Panc1 (cell line): Measurements from ENCODE around the gene RGS9. TPM values are rescaled to one million over a fixed set of nuclear protein-coding genes. Genes with fewer than 3 reads are reported as not detected.

Experiments used
- ATAC-seq: fragments of 200-7000 bp; cut with Tn5 transposase; 2 replicates; pipeline ENCODE4 v1.9.1; 2020; ENCODE audit warnings: mild to moderate bottlenecking, moderate library complexity
- BruUV-seq: library from RNA; stranded (reverse); fragments of 400-500 nt; replicated peaks from 2 replicates; lab custom pipeline; 2021; lab: Mats Ljungman, UMichigan
- CTCF ChIA-PET: fragments of 300-600 bp; sonication (Branson Sonifier 250); formaldehyde crosslinking; loops from one replicate; lab custom pipeline; 2022; ENCODE audit warnings: antibody characterized with exemption; lab: Charles Lee
- POLR2A ChIA-PET: fragments of 300-600 bp; sonication (Branson Sonifier 250); formaldehyde crosslinking; loops from one replicate; lab custom pipeline; 2022; ENCODE audit warnings: antibody characterized with exemption; lab: Charles Lee
- DNase-seq: peaks from one replicate; pipeline ENCODE4 v3.0.0-alpha.2; 2010; ENCODE audit warnings: low read depth, low spot score
- H3K27ac ChIP-seq: 2 replicates; pipeline ENCODE4 v1.5.1; 2011; ENCODE audit warnings: mild to moderate bottlenecking, low read length, inconsistent platforms
- H3K27me3 ChIP-seq: fragments of 200-500 bp; sonication (Bioruptor generic); 2 replicates; pipeline ENCODE4 v1.6.0; 2014; ENCODE audit warnings: low read length, inconsistent platforms; ENCODE audit not compliant: control insufficient read depth, insufficient read depth
- H3K36me3 ChIP-seq: fragments of 200-500 bp; sonication (Bioruptor generic); 2 replicates; pipeline ENCODE4 v1.5.1; 2014; ENCODE audit warnings: inconsistent platforms, mild to moderate bottlenecking, low read length, moderate library complexity; ENCODE audit not compliant: control insufficient read depth, insufficient read depth
- H3K4me1 ChIP-seq: 2 replicates; pipeline ENCODE4 v1.5.1; 2011; ENCODE audit warnings: inconsistent platforms, mild to moderate bottlenecking, low read length, moderate library complexity; ENCODE audit not compliant: control insufficient read depth, insufficient read depth
- H3K4me3 ChIP-seq, 2 experiments: 2 replicates each; pipeline ENCODE4 v1.5.1; 2011 to 2012; ENCODE audit warnings: low read depth in 2 of 2, low read length in 2 of 2, mild to moderate bottlenecking in 2 of 2, inconsistent platforms in 1 of 2, moderate library complexity in 1 of 2
- H3K9me3 ChIP-seq: fragments of 200-500 bp; sonication (Bioruptor generic); 2 replicates; pipeline ENCODE4 v1.5.1; 2014; ENCODE audit warnings: low read depth, mild to moderate bottlenecking, inconsistent platforms, low read length, moderate library complexity; ENCODE audit not compliant: control insufficient read depth, insufficient read depth
- POLR2AphosphoS5 ChIP-seq: IDR thresholded peaks from 2 replicates; pipeline ENCODE4 v1.6.1; 2012; ENCODE audit warnings: mild to moderate bottlenecking, low read depth, low read length, moderate library complexity
- SIN3A ChIP-seq: IDR thresholded peaks from 2 replicates; pipeline ENCODE4 v1.6.1; 2012; ENCODE audit warnings: low read depth, mild to moderate bottlenecking, low read length, moderate library complexity, borderline replicate concordance; ENCODE audit not compliant: insufficient read depth
- TCF7L2 ChIP-seq: IDR thresholded peaks from 2 replicates; pipeline ENCODE4 v1.6.1; 2011; ENCODE audit warnings: mild to moderate bottlenecking, low read depth, low read length, inconsistent platforms
- in situ Hi-C: cut with HindIII; loops from 2 replicates; pipeline ENCODE4 v1.10.0; 2016; ENCODE audit warnings: low sequenced_read_pairs, low pct_unique_long_range_greater_than_20kb
- intact Hi-C: fragments of 100-400 bp; cut with micrococcal nuclease; formaldehyde crosslinking; loops from one replicate; pipeline ENCODE4 v1.10.0; 2022; ENCODE audit not compliant: unreplicated experiment
- total RNA-seq: library from RNA; stranded (reverse); gene quantifications from one replicate; pipeline ENCODE4 v1.2.1, GENCODE V29; 2021; ENCODE audit not compliant: unreplicated experiment
- TF ChIP-seq, protein P1 (sequence below): fragments of 450-650 bp; IDR thresholded peaks from 2 replicates; pipeline ENCODE4 v1.5.1; 2017; ENCODE audit warnings: mild to moderate bottlenecking
- TF ChIP-seq, protein P2 (sequence below), 2 experiments: IDR thresholded peaks; 2 replicates each; pipeline ENCODE4 v1.6.1; 2011 to 2012; ENCODE audit warnings: low read depth in 2 of 2, control low read depth in 1 of 2, low read length in 1 of 2, mild to moderate bottlenecking in 1 of 2, moderate library complexity in 1 of 2; ENCODE audit not compliant: insufficient read depth in 1 of 2

RGS9 gene
- total RNA-seq, 1 experiment from 2014 or later = 3.3 TPM

DNA sequence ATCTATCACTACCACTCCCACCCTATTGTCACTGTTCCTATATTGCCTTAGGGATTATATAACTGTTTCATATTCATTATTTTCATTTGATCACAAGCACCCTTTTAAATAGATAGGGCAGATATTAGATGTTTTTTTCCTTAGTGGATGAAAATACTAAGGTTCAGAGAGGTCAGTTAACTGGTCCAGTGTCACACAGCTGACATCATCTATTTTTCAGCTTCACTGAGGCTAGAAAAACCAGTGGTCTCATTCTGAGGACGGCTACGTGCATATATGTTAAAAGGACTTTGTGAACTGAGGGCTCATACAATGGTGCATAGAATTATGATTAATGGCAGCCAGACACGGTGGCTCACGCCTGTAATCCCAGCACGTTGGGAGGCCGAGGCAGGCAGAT lies 29.0 kb upstream of the RGS9 start:
- Histone ChIP-seq H3K27ac (no peak overlapping the region), H3K4me1 (no peaks in the 10 kb centered on the region), H3K4me3 (no peak overlapping the region), H3K9me3 (no peaks in the 10 kb centered on the region), H3K36me3 (no peaks in the 10 kb centered on the region), H3K27me3 (no peaks in the 10 kb centered on the region)
- CTCF ChIA-PET = no interaction called here
- no peak for DNase-seq
- no TSS peak for BruUV-seq
- intact Hi-C loops = no loop called here
- in situ Hi-C loops = no loop called here
- TF ChIP-seq, protein P1, sequence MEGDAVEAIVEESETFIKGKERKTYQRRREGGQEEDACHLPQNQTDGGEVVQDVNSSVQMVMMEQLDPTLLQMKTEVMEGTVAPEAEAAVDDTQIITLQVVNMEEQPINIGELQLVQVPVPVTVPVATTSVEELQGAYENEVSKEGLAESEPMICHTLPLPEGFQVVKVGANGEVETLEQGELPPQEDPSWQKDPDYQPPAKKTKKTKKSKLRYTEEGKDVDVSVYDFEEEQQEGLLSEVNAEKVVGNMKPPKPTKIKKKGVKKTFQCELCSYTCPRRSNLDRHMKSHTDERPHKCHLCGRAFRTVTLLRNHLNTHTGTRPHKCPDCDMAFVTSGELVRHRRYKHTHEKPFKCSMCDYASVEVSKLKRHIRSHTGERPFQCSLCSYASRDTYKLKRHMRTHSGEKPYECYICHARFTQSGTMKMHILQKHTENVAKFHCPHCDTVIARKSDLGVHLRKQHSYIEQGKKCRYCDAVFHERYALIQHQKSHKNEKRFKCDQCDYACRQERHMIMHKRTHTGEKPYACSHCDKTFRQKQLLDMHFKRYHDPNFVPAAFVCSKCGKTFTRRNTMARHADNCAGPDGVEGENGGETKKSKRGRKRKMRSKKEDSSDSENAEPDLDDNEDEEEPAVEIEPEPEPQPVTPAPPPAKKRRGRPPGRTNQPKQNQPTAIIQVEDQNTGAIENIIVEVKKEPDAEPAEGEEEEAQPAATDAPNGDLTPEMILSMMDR = no peak
- TF ChIP-seq SIN3A (no peak), POLR2AphosphoS5 (no peak), TCF7L2 (no peak)
- TF ChIP-seq, protein P2, sequence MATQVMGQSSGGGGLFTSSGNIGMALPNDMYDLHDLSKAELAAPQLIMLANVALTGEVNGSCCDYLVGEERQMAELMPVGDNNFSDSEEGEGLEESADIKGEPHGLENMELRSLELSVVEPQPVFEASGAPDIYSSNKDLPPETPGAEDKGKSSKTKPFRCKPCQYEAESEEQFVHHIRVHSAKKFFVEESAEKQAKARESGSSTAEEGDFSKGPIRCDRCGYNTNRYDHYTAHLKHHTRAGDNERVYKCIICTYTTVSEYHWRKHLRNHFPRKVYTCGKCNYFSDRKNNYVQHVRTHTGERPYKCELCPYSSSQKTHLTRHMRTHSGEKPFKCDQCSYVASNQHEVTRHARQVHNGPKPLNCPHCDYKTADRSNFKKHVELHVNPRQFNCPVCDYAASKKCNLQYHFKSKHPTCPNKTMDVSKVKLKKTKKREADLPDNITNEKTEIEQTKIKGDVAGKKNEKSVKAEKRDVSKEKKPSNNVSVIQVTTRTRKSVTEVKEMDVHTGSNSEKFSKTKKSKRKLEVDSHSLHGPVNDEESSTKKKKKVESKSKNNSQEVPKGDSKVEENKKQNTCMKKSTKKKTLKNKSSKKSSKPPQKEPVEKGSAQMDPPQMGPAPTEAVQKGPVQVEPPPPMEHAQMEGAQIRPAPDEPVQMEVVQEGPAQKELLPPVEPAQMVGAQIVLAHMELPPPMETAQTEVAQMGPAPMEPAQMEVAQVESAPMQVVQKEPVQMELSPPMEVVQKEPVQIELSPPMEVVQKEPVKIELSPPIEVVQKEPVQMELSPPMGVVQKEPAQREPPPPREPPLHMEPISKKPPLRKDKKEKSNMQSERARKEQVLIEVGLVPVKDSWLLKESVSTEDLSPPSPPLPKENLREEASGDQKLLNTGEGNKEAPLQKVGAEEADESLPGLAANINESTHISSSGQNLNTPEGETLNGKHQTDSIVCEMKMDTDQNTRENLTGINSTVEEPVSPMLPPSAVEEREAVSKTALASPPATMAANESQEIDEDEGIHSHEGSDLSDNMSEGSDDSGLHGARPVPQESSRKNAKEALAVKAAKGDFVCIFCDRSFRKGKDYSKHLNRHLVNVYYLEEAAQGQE (IDR thresholded peaks at IDR 0.05; ENCODE audit: insufficient read depth in 1 of 2, low read depth in 2 of 2, low read length in 1 of 2) = no peak
- no peak for ATAC-seq
- POLR2A ChIA-PET = no interaction called here

DNA sequence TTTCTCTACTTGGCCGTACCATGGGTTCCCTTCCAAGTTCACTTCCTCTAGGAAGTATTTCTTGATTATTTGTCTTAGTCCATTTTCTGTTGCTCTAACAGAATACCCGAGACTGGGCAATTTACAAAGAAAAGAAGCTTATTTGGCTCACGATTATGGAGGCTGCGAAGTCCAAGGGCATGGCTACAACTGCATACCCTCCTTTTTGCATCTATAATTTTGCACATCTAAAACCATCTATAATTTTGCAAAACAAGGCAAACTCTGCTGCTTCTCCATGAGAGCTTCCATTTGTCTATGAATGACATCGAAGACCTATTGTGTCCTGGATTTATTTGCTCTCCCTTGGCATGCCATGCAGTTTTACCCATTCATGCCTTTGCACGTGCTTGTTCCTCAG lies 27.6 kb upstream of the RGS9 start:
- POLR2A ChIA-PET = no interaction called here
- no peaks in the 10 kb centered on the region for H3K36me3 ChIP-seq
- TF ChIP-seq POLR2AphosphoS5 (no peak), SIN3A (no peak), TCF7L2 (no peak)
- TF ChIP-seq, protein P1 = no peak
- TF ChIP-seq, protein P2 (IDR thresholded peaks at IDR 0.05; ENCODE audit: insufficient read depth in 1 of 2, low read depth in 2 of 2, low read length in 1 of 2) = no peak
- no peaks in the 10 kb centered on the region for H3K27me3 ChIP-seq
- no peaks in the 10 kb centered on the region for H3K9me3 ChIP-seq
- no peak overlapping the region for H3K4me3 ChIP-seq
- CTCF ChIA-PET = no interaction called here
- ATAC-seq (no peak), DNase-seq (no peak)
- in situ Hi-C loops = no loop called here
- BruUV-seq = no TSS peak
- no peak overlapping the region for H3K27ac ChIP-seq
- no peaks in the 10 kb centered on the region for H3K4me1 ChIP-seq
- intact Hi-C loops = no loop called here
